HG03095 (cell line): ENCODE data around the gene SAG.
"Not testable (repeated sequence)": the region's sequence is repeated elsewhere in the genome, so short reads cannot be mapped to it uniquely, and the experiment has no call there.

Experiments
- ATAC-seq: cut with Tn5 transposase; IDR thresholded peaks from one replicate; pipeline ENCODE4 v1.9.1; 2021; ENCODE audit warnings: moderate library complexity; ENCODE audit not compliant: unreplicated experiment

SAG gene

GRCh38 chr2:233374776-233375175, 67.2 kb downstream of the SAG start:
- ATAC-seq: not testable (repeated sequence)

- no peak for ATAC-seq
These were observed 68.1 kb downstream of the SAG start for GRCh38 chr2:233375490-233376314.

GRCh38 chr2:233379034-233379433, 71.4 kb downstream of the SAG start:
- ATAC-seq: no peak

- no peak for ATAC-seq
These were observed 71.8 kb downstream of the SAG start for GRCh38 chr2:233379441-233379840.

- ATAC-seq: no peak
These were observed 72.7 kb downstream of the SAG start for GRCh38 chr2:233380132-233380895.

GRCh38 chr2:233380995-233381637, 73.5 kb downstream of the SAG start:
- no peak for ATAC-seq

- no peak for ATAC-seq
These were observed 74.0 kb downstream of the SAG start for GRCh38 chr2:233381638-233381995.

- no peak for ATAC-seq
These were observed 76.4 kb downstream of the SAG start for GRCh38 chr2:233384015-233384414.

- peak; percentile 8 for ATAC-seq
These were observed 77.3 kb downstream of the SAG start for GRCh38 chr2:233384811-233385488.

- ATAC-seq: peak; percentile 61
These were observed 78.0 kb downstream of the SAG start for GRCh38 chr2:233385489-233386044.

- ATAC-seq: no peak
These were observed 78.9 kb downstream of the SAG start for GRCh38 chr2:233386382-233387041.

GRCh38 chr2:233387225-233387624, 79.6 kb downstream of the SAG start:
- no peak for ATAC-seq

GRCh38 chr2:233387667-233388528, 80.3 kb downstream of the SAG start:
- no peak for ATAC-seq

GRCh38 chr2:233389601-233390125, 82.0 kb downstream of the SAG start:
- no peak for ATAC-seq

GRCh38 chr2:233395687-233396086, 88.1 kb downstream of the SAG start:
- no peak for ATAC-seq
